GM19025 (cell line): ENCODE data around the gene SPSB2.

Experiments
- ATAC-seq: cut with Tn5 transposase; IDR thresholded peaks from one replicate; pipeline ENCODE4 v1.9.1; 2021; ENCODE audit warnings: mild to moderate bottlenecking, low read depth, moderate library complexity; ENCODE audit not compliant: unreplicated experiment

Gene SPSB2

DNA sequence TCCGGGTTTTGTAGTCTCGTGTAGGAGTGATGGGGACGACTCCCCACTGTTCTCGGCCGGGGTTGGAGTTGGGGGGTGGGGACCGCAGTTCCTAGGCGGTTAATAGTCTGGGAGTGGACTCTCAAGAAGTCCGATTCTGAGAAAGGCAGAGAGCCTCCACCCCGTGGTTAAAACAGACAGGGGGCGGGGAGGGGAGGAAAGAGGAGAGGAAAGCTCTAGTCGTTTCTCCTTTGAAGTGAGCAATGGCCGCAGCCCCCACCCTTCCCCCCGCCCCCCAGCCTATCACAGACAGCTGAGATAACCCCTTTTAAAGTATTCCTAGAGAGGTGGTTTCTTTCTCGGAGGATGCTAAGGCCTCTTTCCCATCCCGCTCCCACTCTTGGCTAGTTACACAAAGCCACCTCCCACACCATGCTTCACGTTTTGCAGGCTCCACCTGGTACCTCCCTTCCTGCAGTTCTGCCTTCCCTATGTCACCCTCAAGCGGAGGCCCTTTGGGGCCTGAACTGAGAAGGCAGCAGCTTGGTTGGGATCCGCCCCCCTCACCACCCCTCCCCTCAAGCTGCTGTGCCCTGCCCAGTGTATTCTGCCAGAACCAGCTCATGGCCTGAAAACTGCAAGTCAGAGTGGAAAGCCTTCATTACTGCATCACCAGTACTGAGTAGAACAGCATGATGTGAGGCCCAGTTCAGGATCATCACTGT is 20.3 kb downstream of the SPSB2 start:
- no peak for ATAC-seq

- ATAC-seq: peak; percentile 69
Measured at GRCh38 chr12:6851921-6852650, 21.0 kb downstream of the SPSB2 start, which contains the start of gene USP5. Gene USP5 (plus strand): TSS chr12:6852150. CDS start chr12:6852180, 30 bp downstream.

- ATAC-seq: peak; percentile 37
Measured at GRCh38 chr12:6851153-6851920, 21.8 kb downstream of the SPSB2 start, which contains the start of gene CDCA3. Gene CDCA3 (minus strand): TSS chr12:6851286. CDS start chr12:6850952, 334 bp downstream.

- ATAC-seq: no peak
Measured at GRCh38 chr12:6850796-6851152, 22.3 kb downstream of the SPSB2 start.

DNA sequence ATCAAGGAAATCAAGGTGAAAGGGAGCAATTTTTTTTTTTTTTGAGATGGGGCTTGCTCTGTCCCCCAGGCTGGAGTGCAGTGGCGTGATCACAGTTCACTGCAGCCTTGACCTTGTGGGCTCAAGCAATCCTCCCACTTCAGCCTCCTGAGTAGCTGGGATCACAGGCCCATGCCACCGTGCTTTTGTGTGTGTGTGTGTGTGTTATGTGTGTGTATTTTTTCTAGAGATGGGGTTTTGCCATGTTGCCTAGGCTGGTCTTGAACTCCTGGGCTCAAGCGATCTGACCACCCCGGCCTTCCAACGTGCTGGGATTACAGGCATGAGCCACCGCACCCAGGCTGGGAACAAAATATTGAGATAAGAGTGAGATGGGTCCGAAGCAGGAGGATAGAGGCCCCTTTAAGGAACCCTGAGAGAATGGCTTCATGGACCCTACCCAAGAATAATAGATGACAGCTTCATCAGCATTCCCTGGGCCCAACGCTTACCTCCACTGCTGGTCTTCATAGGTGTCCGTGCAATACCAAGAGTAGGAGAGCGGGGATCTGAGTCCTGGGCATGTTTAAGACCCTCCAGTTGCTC is 23.0 kb downstream of the SPSB2 start:
- no peak for ATAC-seq

DNA sequence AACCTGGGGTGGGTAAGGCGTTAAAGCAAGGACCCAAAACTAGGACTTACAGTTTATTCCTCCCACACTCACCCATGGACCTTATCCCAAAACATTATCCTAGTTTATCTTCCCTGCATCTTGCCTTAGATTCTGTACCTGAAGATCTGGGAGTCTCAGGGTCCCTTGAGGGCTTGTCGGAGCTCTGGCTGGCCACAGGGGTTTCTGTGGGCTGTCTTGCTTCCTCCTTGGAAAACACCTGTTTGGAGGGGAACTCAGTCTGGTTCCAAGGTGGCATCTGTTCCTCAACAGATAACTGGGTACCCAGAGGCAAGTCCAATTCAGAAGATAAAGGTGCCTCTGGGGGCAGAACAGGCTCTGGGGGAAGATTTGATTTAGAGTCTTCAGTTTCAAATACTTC is 23.7 kb downstream of the SPSB2 start:
- no peak for ATAC-seq

- no peak for ATAC-seq
Measured at GRCh38 chr12:6847676-6848075, 25.4 kb downstream of the SPSB2 start.

DNA sequence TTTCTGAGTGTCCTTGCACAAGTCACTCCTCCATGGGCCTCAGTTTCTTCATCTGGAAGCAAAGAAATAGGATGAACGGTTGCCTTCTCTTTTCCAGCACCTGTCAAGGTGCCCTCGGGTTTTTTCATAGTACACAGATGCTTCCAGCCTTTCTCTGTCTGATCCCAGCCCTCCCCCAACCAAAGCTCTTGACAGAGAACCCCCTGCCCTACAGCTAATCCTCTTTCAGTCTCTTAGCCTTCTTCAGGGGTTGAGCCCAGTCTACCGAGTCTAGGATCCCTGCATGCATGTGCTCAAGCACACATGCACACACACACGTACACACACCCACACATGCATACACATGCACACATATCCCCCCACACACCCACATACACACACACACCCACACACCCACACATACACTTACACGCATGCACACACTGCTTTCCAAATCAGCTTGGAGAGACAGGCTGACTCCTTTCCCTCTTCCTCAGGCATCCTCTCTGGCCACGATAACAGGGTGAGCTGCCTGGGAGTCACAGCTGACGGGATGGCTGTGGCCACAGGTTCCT is 26.7 kb downstream of the SPSB2 start:
- ATAC-seq: no peak

DNA sequence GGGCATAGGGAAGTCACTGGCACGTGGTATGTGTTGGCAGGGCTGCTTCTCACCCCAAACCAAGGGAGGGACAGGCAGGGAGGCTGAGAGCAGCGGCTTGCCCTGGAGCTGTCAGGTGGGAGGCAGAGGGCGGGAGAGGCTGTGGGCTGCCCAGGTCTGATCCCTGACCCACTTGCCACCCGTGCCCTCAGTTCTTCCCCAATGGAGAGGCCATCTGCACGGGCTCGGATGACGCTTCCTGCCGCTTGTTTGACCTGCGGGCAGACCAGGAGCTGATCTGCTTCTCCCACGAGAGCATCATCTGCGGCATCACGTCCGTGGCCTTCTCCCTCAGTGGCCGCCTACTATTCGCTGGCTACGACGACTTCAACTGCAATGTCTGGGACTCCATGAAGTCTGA is 27.7 kb downstream of the SPSB2 start:
- ATAC-seq: no peak

DNA sequence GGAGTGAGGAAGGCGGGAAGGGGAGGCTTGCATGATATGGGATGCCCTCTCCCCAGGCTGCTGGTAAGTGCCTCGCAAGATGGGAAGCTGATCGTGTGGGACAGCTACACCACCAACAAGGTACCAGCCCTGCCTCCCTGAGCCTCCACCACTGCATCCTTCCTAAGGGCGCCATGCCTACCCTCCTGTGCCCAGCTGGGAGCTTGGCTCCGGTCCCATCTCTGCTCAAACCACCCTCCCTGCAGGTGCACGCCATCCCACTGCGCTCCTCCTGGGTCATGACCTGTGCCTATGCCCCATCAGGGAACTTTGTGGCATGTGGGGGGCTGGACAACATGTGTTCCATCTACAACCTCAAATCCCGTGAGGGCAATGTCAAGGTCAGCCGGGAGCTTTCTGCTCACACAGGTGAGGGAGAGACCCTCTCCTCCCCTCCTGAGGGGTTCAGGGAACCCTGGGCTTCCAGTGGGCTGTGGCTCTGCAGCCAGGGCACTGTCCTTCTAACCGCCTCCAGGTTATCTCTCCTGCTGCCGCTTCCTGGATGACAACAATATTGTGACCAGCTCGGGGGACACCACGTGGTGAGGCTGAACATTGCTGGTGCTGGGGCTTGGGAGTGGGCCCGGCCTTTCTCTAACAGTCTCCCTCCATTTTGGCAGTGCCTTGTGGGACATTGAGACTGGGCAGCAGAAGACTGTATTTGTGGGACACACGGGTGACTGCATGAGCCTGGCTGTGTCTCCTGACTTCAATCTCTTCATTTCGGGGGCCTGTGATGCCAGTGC is 29.8 kb downstream of the SPSB2 start:
- no peak for ATAC-seq

DNA sequence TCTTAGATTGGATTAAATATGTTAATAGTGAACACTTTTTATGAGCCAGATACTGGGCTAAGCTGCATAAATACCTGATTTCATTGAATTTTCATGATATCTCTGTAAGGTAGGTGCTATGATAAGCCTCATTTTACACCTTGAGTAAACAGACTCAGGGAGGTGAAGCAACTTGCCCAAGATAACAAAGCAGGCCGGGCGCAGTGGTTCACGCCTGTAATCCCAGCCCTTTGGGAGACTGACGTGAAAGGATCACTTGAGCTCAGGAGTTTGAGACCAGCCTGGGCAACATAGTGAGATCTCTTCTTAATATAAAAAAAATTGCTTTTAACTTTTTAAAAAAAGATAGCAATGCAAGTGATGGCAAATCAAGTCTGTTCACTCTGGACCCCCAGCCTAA is 31.0 kb downstream of the SPSB2 start:
- ATAC-seq: no peak

GRCh38 chr12:6840761-6841515 is 32.2 kb downstream of the SPSB2 start, which contains the start of gene GNB3:
Gene GNB3 (plus strand): TSS chr12:6840925. CDS start chr12:6841288, 363 bp downstream.
- ATAC-seq: no peak

DNA sequence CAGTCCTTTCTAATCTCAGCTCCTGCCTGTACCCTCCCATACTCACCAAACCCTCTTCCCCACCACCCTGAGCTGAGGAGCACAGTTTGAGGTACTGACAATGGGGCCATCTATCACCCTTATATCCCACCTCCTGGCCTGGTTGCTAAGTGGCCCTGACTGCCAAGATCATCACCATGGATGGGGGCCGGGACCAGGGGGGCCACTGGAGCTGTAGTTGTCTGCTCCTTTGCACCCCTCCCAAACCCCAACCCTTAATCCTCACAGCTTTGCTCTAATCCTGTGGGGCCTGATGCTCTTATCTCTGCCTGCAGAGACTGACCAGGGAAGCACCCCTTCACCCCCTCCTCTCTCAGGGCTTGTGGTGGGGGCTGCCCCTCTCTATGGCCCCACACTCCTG is 32.8 kb downstream of the SPSB2 start:
- ATAC-seq: no peak

DNA sequence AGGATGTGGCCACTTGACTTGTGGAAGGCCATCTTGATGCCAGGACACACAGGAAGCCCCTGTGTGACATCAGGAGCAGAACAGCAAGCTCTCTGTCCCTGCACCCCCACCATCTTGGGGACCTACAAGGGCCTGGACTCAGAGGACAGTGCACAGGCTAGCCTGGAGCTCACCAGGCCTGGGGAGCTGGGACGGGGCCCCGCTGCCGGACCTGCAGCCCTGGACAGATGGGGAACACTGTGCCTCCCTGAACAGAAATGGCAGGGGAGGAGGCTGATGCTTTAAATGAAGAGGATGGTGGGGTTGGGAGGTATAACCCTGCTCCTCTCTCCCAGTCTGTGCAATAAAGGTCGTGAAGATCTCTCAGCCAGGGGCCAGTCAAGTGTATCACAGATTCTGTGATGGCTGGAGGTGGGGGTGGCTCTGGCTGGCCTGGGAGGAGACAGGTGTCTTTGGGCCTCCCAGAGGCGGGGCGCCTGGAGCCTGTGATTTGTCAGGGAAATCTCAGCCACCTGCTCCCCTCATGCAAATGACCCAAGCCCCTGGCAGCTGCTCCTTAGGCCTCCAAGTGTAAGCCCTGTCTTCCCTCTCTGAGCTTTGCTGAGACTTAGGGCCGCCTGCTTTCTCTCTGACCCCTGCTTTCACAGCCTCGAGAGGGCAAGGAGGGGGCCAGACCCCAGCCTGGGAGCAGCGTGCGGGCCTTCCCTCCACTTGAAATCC is 33.5 kb downstream of the SPSB2 start:
- ATAC-seq: peak; percentile 82

GRCh38 chr12:6838854-6839253 is 34.2 kb downstream of the SPSB2 start:
- no peak for ATAC-seq

GRCh38 chr12:6837370-6838060 is 35.6 kb downstream of the SPSB2 start:
- no peak for ATAC-seq

DNA sequence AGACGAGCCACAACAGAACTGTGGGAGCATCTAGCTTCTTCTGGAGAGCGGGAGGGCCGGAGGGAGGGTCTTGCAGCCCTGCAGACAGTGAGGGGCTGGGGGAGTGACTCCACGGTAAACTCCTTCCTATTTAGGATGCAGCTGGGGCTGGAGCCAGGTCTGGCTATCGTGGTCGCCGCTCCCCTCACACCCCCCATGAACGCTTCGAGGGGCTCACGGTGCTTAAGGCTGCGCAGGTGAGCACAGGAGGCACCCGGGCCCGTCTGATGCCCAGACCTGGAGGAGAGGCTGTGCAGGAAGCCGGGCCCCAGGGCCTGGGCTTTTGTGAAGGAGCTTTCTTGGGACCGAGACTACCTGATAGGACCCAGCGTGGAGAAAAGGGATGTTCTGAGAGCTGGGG is 36.3 kb downstream of the SPSB2 start:
- no peak for ATAC-seq

DNA sequence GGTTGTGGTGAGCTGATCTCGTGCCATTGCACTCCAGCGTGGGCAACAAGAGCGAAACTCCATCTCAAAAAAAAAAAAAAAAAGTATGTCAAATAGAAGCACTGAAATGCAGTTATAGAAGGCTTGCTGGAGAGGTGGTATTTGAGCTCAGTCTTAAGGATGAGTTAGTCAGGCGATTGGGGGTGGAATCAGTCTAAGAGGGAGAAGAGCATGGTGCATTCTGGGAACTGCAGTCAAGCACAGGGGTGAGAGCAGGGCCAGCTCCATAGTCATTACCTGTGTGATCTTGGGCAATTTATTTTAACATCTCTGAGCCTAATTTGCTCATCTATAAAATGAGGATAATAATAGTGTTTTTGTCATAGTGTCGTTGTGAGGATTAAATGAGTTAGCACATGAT is 38.2 kb downstream of the SPSB2 start:
- ATAC-seq: no peak
